Stomach (tissue), 4 donors: ENCODE measurements around the gene AKNA.

ENCODE experiments used
- CTCF ChIP-seq, 7 experiments: fragments of 450-650 bp in 4 of 7; fragments of 200-600 bp in 3 of 7; sonication (generic) in 3 of 7; IDR thresholded peaks; one replicate each; pipeline ENCODE4 v1.5.1; 2016 to 2019; ENCODE audit warnings: antibody characterized with exemption in 7 of 7, control low read depth in 2 of 7, mild to moderate bottlenecking in 1 of 7
- POLR2A ChIP-seq, 4 donors: fragments of 450-650 bp; IDR thresholded peaks; one replicate each; pipeline ENCODE4 v1.6.1; 2016; ENCODE audit warnings: antibody characterized with exemption in 4 of 4, control low read depth in 2 of 4, mild to moderate bottlenecking in 1 of 4, moderate library complexity in 1 of 4

- TF ChIP-seq POLR2A (IDR thresholded peaks at IDR 0.05), result no peak
- no peak for TF ChIP-seq CTCF (IDR thresholded peaks at IDR 0.05)
These were observed 20.1 kb upstream of the AKNA start for GRCh38 chr9:114407889-114408288.
